Liver (tissue), 9 donors: ENCODE measurements around the gene NAALADL1. TPM values are rescaled to one million over a fixed set of nuclear protein-coding genes. Genes with fewer than 3 reads are reported as not detected.

ENCODE experiments used
- DNase-seq: peaks from one replicate; pipeline ENCODE4 v3.0.0-alpha.2; 2017; ENCODE audit warnings: low spot score
- H3K27ac ChIP-seq, 2 donors: one replicate each; pipeline ENCODE4 v1.7.0; 2013; ENCODE audit warnings: inconsistent platforms in 2 of 2, low read length in 2 of 2, control low read depth in 1 of 2, low read depth in 1 of 2, mild to moderate bottlenecking in 1 of 2
- H3K27me3 ChIP-seq, 4 donors: one replicate each; pipeline versions ENCODE4 v1.6.1 to v1.7.0; 2013; ENCODE audit warnings: low read length in 3 of 4, inconsistent platforms in 1 of 4, mild to moderate bottlenecking in 1 of 4, moderate library complexity in 1 of 4; ENCODE audit not compliant: control insufficient read depth in 4 of 4, insufficient read depth in 4 of 4
- H3K36me3 ChIP-seq, 4 donors: one replicate each; pipeline versions ENCODE4 v1.6.1 to v1.7.0; 2013; ENCODE audit warnings: low read length in 3 of 4, mild to moderate bottlenecking in 3 of 4, low read depth in 1 of 4, moderate library complexity in 1 of 4; ENCODE audit not compliant: control insufficient read depth in 4 of 4, insufficient read depth in 3 of 4
- H3K4me1 ChIP-seq, 4 donors: one replicate each; pipeline versions ENCODE4 v1.6.1 to v1.7.0; 2013; ENCODE audit warnings: low read length in 3 of 4, mild to moderate bottlenecking in 3 of 4, moderate library complexity in 1 of 4; ENCODE audit not compliant: control insufficient read depth in 4 of 4, insufficient read depth in 4 of 4
- H3K4me3 ChIP-seq, 3 donors: one replicate each; pipeline versions ENCODE4 v1.6.1 to v1.7.0; 2013; ENCODE audit warnings: low read length in 3 of 3, control low read depth in 1 of 3, low read depth in 1 of 3, mild to moderate bottlenecking in 1 of 3
- H3K9ac ChIP-seq, 2 donors: one replicate each; pipeline ENCODE4 v1.7.0; 2013; ENCODE audit warnings: low read length in 2 of 2, mild to moderate bottlenecking in 2 of 2, moderate library complexity in 2 of 2, control low read depth in 1 of 2, low read depth in 1 of 2
- H3K9me3 ChIP-seq, 4 donors: one replicate each; pipeline versions ENCODE4 v1.6.1 to v1.7.0; 2013; ENCODE audit warnings: low read length in 3 of 4; ENCODE audit not compliant: control insufficient read depth in 4 of 4
- EGR1 ChIP-seq, 2 donors: IDR thresholded peaks; 2 replicates each; pipeline ENCODE4 v1.6.1; 2016 to 2018; ENCODE audit warnings: antibody characterized with exemption in 2 of 2, low read depth in 2 of 2
- FOXA1 ChIP-seq: IDR thresholded peaks from 2 replicates; pipeline ENCODE4 v1.6.1; 2016; ENCODE audit warnings: antibody characterized with exemption
- GABPA ChIP-seq, 2 donors: IDR thresholded peaks in 1 of 2; conservative IDR thresholded peaks in 1 of 2; 2 replicates each; pipeline ENCODE4 v1.6.1; 2016; ENCODE audit warnings: antibody characterized with exemption in 2 of 2, mild to moderate bottlenecking in 1 of 2, moderate library complexity in 1 of 2
- HNF4A ChIP-seq, 2 donors: conservative IDR thresholded peaks; 2 replicates each; pipeline ENCODE4 v1.6.1; 2016; ENCODE audit warnings: antibody characterized with exemption in 2 of 2, mild to moderate bottlenecking in 2 of 2
- HNF4G ChIP-seq: IDR thresholded peaks from 2 replicates; pipeline ENCODE4 v1.6.1; 2016; ENCODE audit warnings: antibody characterized with exemption
- JUND ChIP-seq, 2 donors: IDR thresholded peaks; 2 replicates each; pipeline ENCODE4 v1.6.1; 2016; ENCODE audit warnings: antibody characterized with exemption in 2 of 2
- MAX ChIP-seq: IDR thresholded peaks from 2 replicates; pipeline ENCODE4 v1.6.1; 2016; ENCODE audit warnings: antibody characterized with exemption
- NR2F2 ChIP-seq: IDR thresholded peaks from 2 replicates; pipeline ENCODE4 v1.6.1; 2016; ENCODE audit warnings: antibody characterized with exemption
- RAD21 ChIP-seq, 2 donors: IDR thresholded peaks; 2 replicates each; pipeline ENCODE4 v1.6.1; 2016; ENCODE audit warnings: antibody characterized with exemption in 2 of 2, mild to moderate bottlenecking in 2 of 2
- RXRA ChIP-seq, 2 donors: IDR thresholded peaks; 2 replicates each; pipeline ENCODE4 v1.6.1; 2017 to 2018; ENCODE audit warnings: antibody characterized with exemption in 2 of 2, mild to moderate bottlenecking in 1 of 2
- SP1 ChIP-seq: IDR thresholded peaks from 2 replicates; pipeline ENCODE4 v1.6.1; 2018; ENCODE audit warnings: antibody characterized with exemption, mild to moderate bottlenecking
- YY1 ChIP-seq: IDR thresholded peaks from 2 replicates; pipeline ENCODE4 v1.6.1; 2016; ENCODE audit warnings: antibody characterized with exemption, mild to moderate bottlenecking
- ZBTB33 ChIP-seq: IDR thresholded peaks from 2 replicates; pipeline ENCODE4 v1.6.1; 2016; ENCODE audit warnings: antibody characterized with exemption
- WGBS: extraction: QIAGEN DNeasy Blood & Tissue Kit; methylation state at CpG from one replicate; pipeline ENCODE4 v1.1.7; 2013; 5-methylcytosine and 5-hydroxymethylcytosine counted together
- polyA plus RNA-seq, 2 donors: library from polyadenylated mRNA; stranded (reverse) in 1 of 2; unstranded in 1 of 2; fragments of 200-250 nt in 1 of 2; fragments of >200 nt in 1 of 2; fragmentation: Nextera tagmentation in 1 of 2; extraction: Ambion mirVana in 1 of 2; gene quantifications; one replicate each; pipeline versions ENCODE4 v1.2.1 to v1.2.3, GENCODE V29; 2013 to 2015
- total RNA-seq, 2 donors: library from RNA; depleted of rRNA; stranded (reverse); fragments of >200 nt; gene quantifications; one replicate each; pipeline ENCODE4 v1.2.3, GENCODE V29; 2014
- TF ChIP-seq, protein P1 (sequence below): fragments of 150-350 bp; IDR thresholded peaks from 2 replicates; pipeline ENCODE4 v1.5.1; 2017; ENCODE audit warnings: improper control_type of control experiment, low read depth, low read length; ENCODE audit not compliant: missing input control
- TF ChIP-seq, protein P2 (sequence below): IDR thresholded peaks from 2 replicates; pipeline ENCODE4 v1.6.1; 2016; ENCODE audit warnings: antibody characterized with exemption, mild to moderate bottlenecking
- TF ChIP-seq, protein P3 (sequence below): IDR thresholded peaks from 2 replicates; pipeline ENCODE4 v1.6.1; 2016; ENCODE audit warnings: antibody characterized with exemption
- donor health status: healthy.
- donor health status: healthy.
- donor health status: healthy.
- donor health status: healthy.
- donor health status: healthy.

Gene NAALADL1
- total and polyA plus RNA-seq, 4 donors, result 1.2 to 2.1 (median 1.6) TPM

GRCh38 chr11:65045061-65045460 is 13.3 kb downstream of the NAALADL1 start:
- Histone ChIP-seq H3K27ac (no peak overlapping the region), H3K4me1 (peaks cover 4 to 18% (median 10%) of the 10 kb centered on the region in 4 donors), H3K4me3 (no peak overlapping the region), H3K27me3 (no peaks in the 10 kb centered on the region), H3K9me3 (no peaks in the 10 kb centered on the region), H3K36me3 (peaks cover 0 to 5% (median 2%) of the 10 kb centered on the region in 4 donors), H3K9ac (no peak overlapping the region)
- no peak for DNase-seq
- WGBS, result 95% methylated on average over 5 of the region's 5 CpGs
- TF ChIP-seq HNF4G (no peak), RAD21 (IDR thresholded peaks at IDR 0.05) (no peak), EGR1 (IDR thresholded peaks at IDR 0.05; ENCODE audit: low read depth in 2 of 2) (no peak), YY1 (no peak), HNF4A (conservative IDR thresholded peaks at IDR 0.05) (no peak), NR2F2 (no peak), MAX (no peak)
- TF ChIP-seq, protein P1, sequence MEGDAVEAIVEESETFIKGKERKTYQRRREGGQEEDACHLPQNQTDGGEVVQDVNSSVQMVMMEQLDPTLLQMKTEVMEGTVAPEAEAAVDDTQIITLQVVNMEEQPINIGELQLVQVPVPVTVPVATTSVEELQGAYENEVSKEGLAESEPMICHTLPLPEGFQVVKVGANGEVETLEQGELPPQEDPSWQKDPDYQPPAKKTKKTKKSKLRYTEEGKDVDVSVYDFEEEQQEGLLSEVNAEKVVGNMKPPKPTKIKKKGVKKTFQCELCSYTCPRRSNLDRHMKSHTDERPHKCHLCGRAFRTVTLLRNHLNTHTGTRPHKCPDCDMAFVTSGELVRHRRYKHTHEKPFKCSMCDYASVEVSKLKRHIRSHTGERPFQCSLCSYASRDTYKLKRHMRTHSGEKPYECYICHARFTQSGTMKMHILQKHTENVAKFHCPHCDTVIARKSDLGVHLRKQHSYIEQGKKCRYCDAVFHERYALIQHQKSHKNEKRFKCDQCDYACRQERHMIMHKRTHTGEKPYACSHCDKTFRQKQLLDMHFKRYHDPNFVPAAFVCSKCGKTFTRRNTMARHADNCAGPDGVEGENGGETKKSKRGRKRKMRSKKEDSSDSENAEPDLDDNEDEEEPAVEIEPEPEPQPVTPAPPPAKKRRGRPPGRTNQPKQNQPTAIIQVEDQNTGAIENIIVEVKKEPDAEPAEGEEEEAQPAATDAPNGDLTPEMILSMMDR, result no peak
- TF ChIP-seq, protein P2, sequence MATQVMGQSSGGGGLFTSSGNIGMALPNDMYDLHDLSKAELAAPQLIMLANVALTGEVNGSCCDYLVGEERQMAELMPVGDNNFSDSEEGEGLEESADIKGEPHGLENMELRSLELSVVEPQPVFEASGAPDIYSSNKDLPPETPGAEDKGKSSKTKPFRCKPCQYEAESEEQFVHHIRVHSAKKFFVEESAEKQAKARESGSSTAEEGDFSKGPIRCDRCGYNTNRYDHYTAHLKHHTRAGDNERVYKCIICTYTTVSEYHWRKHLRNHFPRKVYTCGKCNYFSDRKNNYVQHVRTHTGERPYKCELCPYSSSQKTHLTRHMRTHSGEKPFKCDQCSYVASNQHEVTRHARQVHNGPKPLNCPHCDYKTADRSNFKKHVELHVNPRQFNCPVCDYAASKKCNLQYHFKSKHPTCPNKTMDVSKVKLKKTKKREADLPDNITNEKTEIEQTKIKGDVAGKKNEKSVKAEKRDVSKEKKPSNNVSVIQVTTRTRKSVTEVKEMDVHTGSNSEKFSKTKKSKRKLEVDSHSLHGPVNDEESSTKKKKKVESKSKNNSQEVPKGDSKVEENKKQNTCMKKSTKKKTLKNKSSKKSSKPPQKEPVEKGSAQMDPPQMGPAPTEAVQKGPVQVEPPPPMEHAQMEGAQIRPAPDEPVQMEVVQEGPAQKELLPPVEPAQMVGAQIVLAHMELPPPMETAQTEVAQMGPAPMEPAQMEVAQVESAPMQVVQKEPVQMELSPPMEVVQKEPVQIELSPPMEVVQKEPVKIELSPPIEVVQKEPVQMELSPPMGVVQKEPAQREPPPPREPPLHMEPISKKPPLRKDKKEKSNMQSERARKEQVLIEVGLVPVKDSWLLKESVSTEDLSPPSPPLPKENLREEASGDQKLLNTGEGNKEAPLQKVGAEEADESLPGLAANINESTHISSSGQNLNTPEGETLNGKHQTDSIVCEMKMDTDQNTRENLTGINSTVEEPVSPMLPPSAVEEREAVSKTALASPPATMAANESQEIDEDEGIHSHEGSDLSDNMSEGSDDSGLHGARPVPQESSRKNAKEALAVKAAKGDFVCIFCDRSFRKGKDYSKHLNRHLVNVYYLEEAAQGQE, result no peak

DNA sequence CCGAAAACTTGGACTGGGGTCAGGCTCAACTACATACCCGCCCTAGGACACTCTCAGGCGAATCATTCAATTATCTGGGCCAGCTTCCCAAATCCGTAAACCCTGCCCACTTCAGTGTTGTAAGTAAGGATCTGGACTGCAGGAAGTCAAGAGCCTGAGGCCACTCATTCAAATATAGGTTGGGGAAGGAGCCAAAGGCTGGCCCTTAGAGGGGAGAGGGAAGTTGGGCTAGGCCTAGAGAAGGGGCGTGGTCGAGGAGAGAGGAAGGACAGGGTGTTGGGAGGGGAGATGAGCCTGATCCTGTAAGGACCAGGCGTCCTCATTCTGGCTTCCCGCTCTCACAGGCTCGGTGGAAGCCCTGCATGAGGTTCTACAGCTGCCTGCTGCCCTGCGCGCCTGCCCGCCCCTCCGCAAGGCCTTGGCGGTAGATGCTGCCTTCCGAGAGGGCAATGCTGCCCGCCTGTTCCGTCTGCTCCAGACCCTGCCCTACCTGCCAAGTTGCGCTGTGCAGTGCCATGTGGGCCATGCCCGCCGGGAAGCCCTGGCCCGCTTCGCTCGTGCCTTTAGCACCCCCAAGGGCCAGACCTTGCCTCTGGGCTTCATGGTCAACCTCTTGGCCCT is 14.4 kb downstream of the NAALADL1 start:
- 91% methylated on average over 23 of the region's 23 CpGs for WGBS
- peaks cover 0 to 5% (median 2%) of the 10 kb centered on the region in 4 donors for H3K36me3 ChIP-seq
- H3K9me3 ChIP-seq, result no peaks in the 10 kb centered on the region
- no peak overlapping the region for H3K9ac ChIP-seq
- no peaks in the 10 kb centered on the region for H3K27me3 ChIP-seq
- peaks cover 4 to 22% (median 12%) of the 10 kb centered on the region in 4 donors for H3K4me1 ChIP-seq
- DNase-seq, result no peak
- no peak overlapping the region for H3K27ac ChIP-seq
- no peak overlapping the region for H3K4me3 ChIP-seq
- TF ChIP-seq HNF4A (conservative IDR thresholded peaks at IDR 0.05), result no peak
- TF ChIP-seq, protein P2, result no peak
- TF ChIP-seq GABPA (IDR thresholded peaks at IDR 0.05 in 1 of 2, conservative IDR thresholded peaks at IDR 0.05 in 1 of 2), result no peak
- TF ChIP-seq SP1, result no peak
- TF ChIP-seq JUND (IDR thresholded peaks at IDR 0.05), result no peak
- no peak for TF ChIP-seq YY1
- TF ChIP-seq HNF4G, result no peak
- TF ChIP-seq ZBTB33, result no peak
- TF ChIP-seq, protein P1, result no peak
- no peak for TF ChIP-seq EGR1 (IDR thresholded peaks at IDR 0.05; ENCODE audit: low read depth in 2 of 2)
- TF ChIP-seq RXRA (IDR thresholded peaks at IDR 0.05), result no peak
- TF ChIP-seq, protein P3, sequence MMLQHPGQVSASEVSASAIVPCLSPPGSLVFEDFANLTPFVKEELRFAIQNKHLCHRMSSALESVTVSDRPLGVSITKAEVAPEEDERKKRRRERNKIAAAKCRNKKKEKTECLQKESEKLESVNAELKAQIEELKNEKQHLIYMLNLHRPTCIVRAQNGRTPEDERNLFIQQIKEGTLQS, result no peak
- no peak for TF ChIP-seq MAX
- TF ChIP-seq RAD21 (IDR thresholded peaks at IDR 0.05), result no peak
- no peak for TF ChIP-seq FOXA1
